Pancreas (tissue), 10 donors: Measurements from ENCODE around the gene FAM131A. TPM values are rescaled to one million over a fixed set of nuclear protein-coding genes. Genes with fewer than 3 reads are reported as not detected.

Experiments used
- ATAC-seq, 4 donors: fragments of 200-7000 bp; cut with Tn5 transposase; one replicate each; pipeline versions ENCODE4 v1.8.0 to v1.9.1; 2020; ENCODE audit warnings: mild to moderate bottlenecking in 4 of 4, moderate library complexity in 4 of 4
- DNase-seq, 6 donors: peaks; one replicate each; pipeline ENCODE4 v3.0.0-alpha.2; 2020
- FAIRE-seq: peaks from 2 replicates; lab custom pipeline; 2012; peaks lifted over from hg19 to GRCh38; lab: Jason Lieb, UNC
- H3K27ac ChIP-seq, 4 donors: fragments of 200-600 bp; sonication (generic); 1 replicate in 3 of 4; 2 replicates in 1 of 4; pipeline versions ENCODE4 v1.5.0 to v1.8.0; 2020
- H3K27me3 ChIP-seq, 4 donors: fragments of 200-600 bp; one replicate each; pipeline ENCODE4 v1.8.0; 2021
- H3K36me3 ChIP-seq, 3 donors: fragments of 200-600 bp; sonication (generic) in 1 of 3; one replicate each; pipeline versions ENCODE4 v1.5.0 to v1.8.0; 2020 to 2021
- H3K4me1 ChIP-seq, 3 donors: fragments of 200-600 bp; one replicate each; pipeline ENCODE4 v1.8.0; 2021
- H3K4me3 ChIP-seq, 4 donors: fragments of 200-600 bp; sonication (generic) in 2 of 4; one replicate each; pipeline versions ENCODE4 v1.5.0 to v1.8.0; 2020 to 2021
- H3K9me3 ChIP-seq, 4 donors: fragments of 200-600 bp; one replicate each; pipeline ENCODE4 v1.8.0; 2021
- WGBS, 2 donors: extraction: QIAGEN DNeasy Blood & Tissue Kit; methylation state at CpG; one replicate each; pipeline ENCODE4 v1.1.7; 2013; 5-methylcytosine and 5-hydroxymethylcytosine counted together
- intact Hi-C, 3 donors: fragments of 100-400 bp; cut with DNase I; formaldehyde crosslinking; loops; one replicate each; pipeline versions ENCODE4 v1.11.1 to v1.14.2; 2022
- polyA plus RNA-seq, 2 donors: library from polyadenylated mRNA; stranded (reverse); fragments of 200-250 nt; gene quantifications; one replicate each; pipeline ENCODE4 v1.2.3, GENCODE V29; 2013
- total RNA-seq, 6 donors: library from RNA; stranded (reverse); fragmentation: NEBNext Ultra II Directional in 4 of 6; extraction: Animal tissue kit (Norgen Biotek cat#: 25700) in 4 of 6; gene quantifications; one replicate each; pipeline versions ENCODE4 v1.2.1 to v1.2.4, GENCODE V29; 2021 to 2023
- TF ChIP-seq, protein P1 (sequence below), 4 donors: fragments of 200-600 bp; sonication (generic) in 3 of 4; IDR thresholded peaks; one replicate each; pipeline versions ENCODE4 v1.5.0 to v1.8.0; 2021; ENCODE audit warnings: antibody characterized with exemption in 4 of 4
- donor health status: healthy with polysubstance abuse.
- donor health status: DM: no; HTN: no; CAD: no; lungs with moderate emphysema.
- donor health status: DM: no; HTN: no; CAD: no.
- donor health status: control.
- donor health status: control.
- donor health status: Bipolar disorder and iron deficiency.
- donor health status: DM: yes; HTN: yes; CAD: no.
- donor health status: DM: no; HTN: no; CAD: no.
- donor health status: DM: no; HTN: no; CAD: no.
- donor health status: DM: yes; HTN: yes; CAD: no.

FAM131A gene
- total and polyA plus RNA-seq, 8 donors, result 4.0 to 22.5 (median 7.9) TPM

DNA sequence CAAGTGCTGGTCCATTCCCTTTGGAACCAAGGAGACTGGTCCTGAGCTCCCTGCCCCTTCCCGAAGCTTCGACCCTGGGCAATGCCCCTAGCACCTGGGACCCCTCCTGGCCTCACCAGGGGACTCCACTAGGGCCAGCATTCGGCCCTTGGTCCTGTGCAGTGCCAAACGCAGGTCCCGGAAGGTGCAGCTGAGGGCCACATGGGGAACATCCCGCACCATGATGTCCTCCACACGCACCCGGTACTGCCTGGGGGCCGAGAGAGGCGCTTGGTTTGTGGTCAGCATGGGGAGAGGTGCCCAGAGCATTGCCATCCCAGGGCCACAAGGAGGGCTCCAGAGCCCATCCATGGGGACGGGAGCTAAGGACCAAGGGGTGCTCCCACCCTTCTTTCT, 16.1 kb downstream of the FAM131A start:
- TF ChIP-seq, protein P1, sequence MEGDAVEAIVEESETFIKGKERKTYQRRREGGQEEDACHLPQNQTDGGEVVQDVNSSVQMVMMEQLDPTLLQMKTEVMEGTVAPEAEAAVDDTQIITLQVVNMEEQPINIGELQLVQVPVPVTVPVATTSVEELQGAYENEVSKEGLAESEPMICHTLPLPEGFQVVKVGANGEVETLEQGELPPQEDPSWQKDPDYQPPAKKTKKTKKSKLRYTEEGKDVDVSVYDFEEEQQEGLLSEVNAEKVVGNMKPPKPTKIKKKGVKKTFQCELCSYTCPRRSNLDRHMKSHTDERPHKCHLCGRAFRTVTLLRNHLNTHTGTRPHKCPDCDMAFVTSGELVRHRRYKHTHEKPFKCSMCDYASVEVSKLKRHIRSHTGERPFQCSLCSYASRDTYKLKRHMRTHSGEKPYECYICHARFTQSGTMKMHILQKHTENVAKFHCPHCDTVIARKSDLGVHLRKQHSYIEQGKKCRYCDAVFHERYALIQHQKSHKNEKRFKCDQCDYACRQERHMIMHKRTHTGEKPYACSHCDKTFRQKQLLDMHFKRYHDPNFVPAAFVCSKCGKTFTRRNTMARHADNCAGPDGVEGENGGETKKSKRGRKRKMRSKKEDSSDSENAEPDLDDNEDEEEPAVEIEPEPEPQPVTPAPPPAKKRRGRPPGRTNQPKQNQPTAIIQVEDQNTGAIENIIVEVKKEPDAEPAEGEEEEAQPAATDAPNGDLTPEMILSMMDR (IDR thresholded peaks at IDR 0.05), result no peak
- Histone ChIP-seq H3K9me3 (no peaks in the 10 kb centered on the region), H3K4me1 (peaks cover 0 to 16% (median 5%) of the 10 kb centered on the region in 3 donors), H3K27me3 (no peaks in the 10 kb centered on the region), H3K27ac (no peak overlapping the region), H3K36me3 (no peaks in the 10 kb centered on the region), H3K4me3 (no peak overlapping the region)
- WGBS, 2 donors, result 88% methylated on average over 11 of the region's 11 CpGs
- DNase-seq (peak in 1 of 6 donors; percentile 68), FAIRE-seq (no peak), ATAC-seq (no peak)
- intact Hi-C loops, result no loop called here

DNA sequence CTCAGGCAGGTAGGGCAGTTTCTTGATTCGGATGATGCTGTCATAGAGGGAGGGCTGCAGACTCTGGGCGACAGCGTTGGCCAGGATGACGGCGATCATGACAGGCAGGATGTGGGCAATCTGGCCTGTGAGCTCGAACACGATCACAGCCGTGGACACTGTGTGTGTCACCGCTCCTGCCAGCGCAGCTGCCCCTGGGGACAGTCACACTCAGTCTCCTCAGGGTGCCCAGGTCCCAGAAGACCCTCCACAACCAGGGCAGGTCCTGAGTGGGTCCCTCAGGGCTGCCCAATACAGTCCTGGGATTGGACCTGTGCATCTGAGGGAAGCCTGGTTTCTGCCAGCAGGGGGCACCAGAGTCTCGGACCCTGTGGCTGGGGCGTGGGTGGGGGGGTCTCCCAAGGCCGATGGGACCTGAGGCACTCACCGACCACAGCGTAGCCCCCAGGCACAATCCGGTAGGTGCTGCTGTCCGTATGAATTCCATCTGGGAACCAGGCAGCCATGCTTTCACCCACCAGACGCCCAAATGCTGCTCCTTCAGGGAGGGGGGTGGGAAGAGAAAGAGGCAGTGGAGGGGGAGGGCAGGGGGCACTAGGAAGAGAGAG, 16.8 kb downstream of the FAM131A start:
- TF ChIP-seq, protein P1 (IDR thresholded peaks at IDR 0.05), result peak; percentile 51 to 57 (median 56)
- Histone ChIP-seq H3K4me1 (peaks cover 0 to 16% (median 5%) of the 10 kb centered on the region in 3 donors), H3K27ac (no peak overlapping the region), H3K27me3 (no peaks in the 10 kb centered on the region), H3K4me3 (no peak overlapping the region), H3K36me3 (no peaks in the 10 kb centered on the region), H3K9me3 (no peaks in the 10 kb centered on the region)
- intact Hi-C loops, result no loop called here
- ATAC-seq, result peak; percentile 15 to 60 (median 49)
- no peak for FAIRE-seq
- peak in 3 of 6 donors; percentile 56 to 81 (median 80) for DNase-seq
- WGBS, 2 donors, result 41 to 49% methylated on average over 18 of the region's 18 CpGs

DNA sequence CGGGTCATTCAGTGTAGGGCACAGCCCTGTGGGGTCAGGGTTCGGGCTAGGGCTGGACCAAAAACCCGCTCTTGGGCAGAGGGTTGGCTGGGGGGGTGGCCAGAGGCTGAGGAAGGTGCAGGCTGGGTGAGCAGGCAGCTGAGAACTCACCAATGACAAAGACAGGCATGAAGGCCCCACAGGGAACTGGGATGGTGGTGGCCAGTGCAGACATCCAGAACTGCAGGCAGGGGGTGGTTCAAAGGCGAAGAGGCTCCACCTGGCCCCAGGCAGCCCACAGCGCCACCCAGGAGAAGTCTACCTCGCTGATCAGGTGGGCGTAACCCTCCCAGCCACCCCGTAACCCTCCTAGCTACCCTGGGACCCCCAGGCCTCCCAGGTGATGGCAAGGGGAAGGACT, 17.4 kb downstream of the FAM131A start:
- no peaks in the 10 kb centered on the region for H3K9me3 ChIP-seq
- peaks cover 0 to 16% (median 5%) of the 10 kb centered on the region in 3 donors for H3K4me1 ChIP-seq
- peak in 1 of 6 donors; percentile 50 for DNase-seq
- FAIRE-seq, result no peak
- no peaks in the 10 kb centered on the region for H3K36me3 ChIP-seq
- no peak overlapping the region for H3K27ac ChIP-seq
- intact Hi-C loops, result no loop called here
- TF ChIP-seq, protein P1 (IDR thresholded peaks at IDR 0.05), result no peak
- no peak overlapping the region for H3K4me3 ChIP-seq
- WGBS, 2 donors, result 76 to 78% methylated on average over 8 of the region's 8 CpGs
- H3K27me3 ChIP-seq, result no peaks in the 10 kb centered on the region
- ATAC-seq, result no peak

DNA sequence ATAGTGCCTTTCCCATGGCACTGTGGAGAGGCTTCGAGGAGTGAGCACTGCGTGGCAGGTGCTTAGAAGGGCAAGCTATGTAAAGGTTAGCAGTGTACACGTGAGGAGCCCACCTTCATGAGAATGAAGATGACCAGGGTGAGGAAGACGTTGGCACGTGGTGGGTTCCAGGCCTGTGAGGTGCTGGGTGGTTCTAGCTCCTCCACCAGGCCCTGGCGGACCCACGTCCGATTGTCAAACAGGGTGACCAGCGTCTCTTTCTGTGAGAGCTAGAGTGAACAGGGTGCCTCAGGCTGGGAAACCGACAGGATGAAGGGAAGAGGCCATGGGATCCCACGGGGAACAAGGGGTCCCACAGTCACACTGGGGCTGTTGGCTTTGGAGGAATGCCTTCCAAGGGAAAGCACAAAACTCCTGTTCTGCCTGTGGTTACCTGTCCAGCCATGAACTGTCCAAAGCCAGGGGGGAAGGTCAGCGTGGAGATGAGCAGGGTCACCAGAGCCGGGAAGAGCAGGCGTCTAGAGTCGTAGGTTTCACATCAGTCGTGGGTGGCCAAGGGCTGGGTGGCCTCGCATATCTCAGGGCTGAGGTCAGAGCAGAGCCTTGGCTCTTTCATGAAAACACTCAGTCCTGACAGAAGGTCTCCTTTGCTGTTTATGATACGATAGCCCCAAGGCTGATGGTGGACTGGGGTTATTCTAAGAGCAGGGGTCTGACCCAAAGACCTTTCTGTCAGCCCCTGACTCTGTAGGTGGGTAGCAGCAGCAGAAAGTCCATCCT, 18.1 kb downstream of the FAM131A start:
- intact Hi-C loops, result no loop called here
- no peaks in the 10 kb centered on the region for H3K9me3 ChIP-seq
- WGBS, 2 donors, result 77 to 82% methylated on average over 18 of the region's 18 CpGs
- H3K4me3 ChIP-seq, result no peak overlapping the region
- no peak for ATAC-seq
- H3K4me1 ChIP-seq, result peaks cover 0 to 13% (median 5%) of the 10 kb centered on the region in 3 donors
- H3K27ac ChIP-seq, result no peak overlapping the region
- no peak for FAIRE-seq
- no peaks in the 10 kb centered on the region for H3K27me3 ChIP-seq
- no peaks in the 10 kb centered on the region for H3K36me3 ChIP-seq
- peak in 1 of 6 donors; percentile 40 for DNase-seq
- TF ChIP-seq, protein P1 (IDR thresholded peaks at IDR 0.05), result no peak
